WERI-Rb-1 (cell line): ENCODE measurements around the gene BAG3.

ENCODE experiments used
- DNase-seq: peaks from one replicate; pipeline ENCODE4 v3.0.0-alpha.2; 2020
- H3K27ac ChIP-seq: fragments of 250-450 bp; sonication (Bioruptor Pico); 2 replicates; pipeline ENCODE4 v1.5.1; 2020; ENCODE audit warnings: mild to moderate bottlenecking, moderate library complexity
- H3K27me3 ChIP-seq: fragments of 250-450 bp; sonication (Bioruptor Pico); 2 replicates; pipeline ENCODE4 v1.5.1; 2021; ENCODE audit warnings: mild to moderate bottlenecking, low read depth, moderate library complexity; ENCODE audit not compliant: insufficient read depth, severe bottlenecking
- H3K36me3 ChIP-seq: fragments of 250-450 bp; sonication (Bioruptor Pico); 2 replicates; pipeline ENCODE4 v1.5.1; 2020; ENCODE audit warnings: mild to moderate bottlenecking, moderate library complexity
- H3K4me3 ChIP-seq: 2 replicates; pipeline ENCODE4 v1.5.1; 2011; ENCODE audit warnings: low read depth, mild to moderate bottlenecking, control low read depth, low read length
- H3K9me3 ChIP-seq: fragments of 250-450 bp; sonication (Bioruptor Pico); 2 replicates; pipeline ENCODE4 v1.5.1; 2021; ENCODE audit warnings: mild to moderate bottlenecking, moderate library complexity; ENCODE audit not compliant: severe bottlenecking
- TF ChIP-seq, protein P1 (sequence below): IDR thresholded peaks from 2 replicates; pipeline ENCODE4 v1.5.1; 2011; ENCODE audit warnings: low read depth, mild to moderate bottlenecking, control low read depth, inconsistent platforms, low read length

Gene BAG3

DNA sequence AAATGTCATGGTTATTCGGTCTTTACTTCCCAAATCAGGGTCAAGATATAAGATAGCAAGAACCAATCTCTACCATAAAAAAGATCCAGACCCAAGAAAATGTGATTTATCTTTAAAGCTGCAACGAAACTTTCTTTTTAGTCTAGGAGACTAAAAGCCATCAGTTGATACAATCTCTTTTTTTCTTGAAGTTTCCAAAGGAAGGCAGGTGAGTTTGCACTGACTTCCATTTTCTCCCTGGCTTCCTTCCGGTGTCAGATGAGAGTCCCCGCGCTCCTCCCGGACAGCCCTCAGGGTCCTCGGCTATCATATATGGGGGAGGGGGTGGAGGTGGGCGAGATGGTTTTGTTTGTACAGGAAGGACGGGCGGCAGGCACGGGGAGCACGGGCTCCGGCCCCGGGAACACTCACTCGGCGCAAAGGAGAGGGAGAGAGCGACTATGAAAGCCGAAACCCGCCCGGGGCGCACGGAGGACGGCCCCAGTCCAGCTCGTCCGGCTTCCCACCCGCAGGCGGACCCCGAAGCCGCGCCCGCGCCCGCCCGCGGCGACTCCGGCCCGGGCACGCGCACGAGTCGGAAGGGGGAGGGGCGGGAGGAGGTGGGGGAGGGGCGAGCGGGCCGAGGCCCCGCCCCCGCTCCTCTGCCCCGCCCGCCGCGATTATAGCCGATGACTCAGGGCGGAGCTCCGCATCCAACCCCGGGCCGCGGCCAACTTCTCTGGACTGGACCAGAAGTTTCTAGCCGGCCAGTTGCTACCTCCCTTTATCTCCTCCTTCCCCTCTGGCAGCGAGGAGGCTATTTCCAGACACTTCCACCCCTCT lies at the start of gene BAG3:
Gene BAG3 (plus strand): TSS at position 689 of the 822 bp plus-strand sequence. CDS start 296 bp downstream, outside the sequence.
- H3K27me3 ChIP-seq = no peaks in the 10 kb centered on the region
- no peaks in the 10 kb centered on the region for H3K36me3 ChIP-seq
- no peaks in the 10 kb centered on the region for H3K9me3 ChIP-seq
- TF ChIP-seq, protein P1, sequence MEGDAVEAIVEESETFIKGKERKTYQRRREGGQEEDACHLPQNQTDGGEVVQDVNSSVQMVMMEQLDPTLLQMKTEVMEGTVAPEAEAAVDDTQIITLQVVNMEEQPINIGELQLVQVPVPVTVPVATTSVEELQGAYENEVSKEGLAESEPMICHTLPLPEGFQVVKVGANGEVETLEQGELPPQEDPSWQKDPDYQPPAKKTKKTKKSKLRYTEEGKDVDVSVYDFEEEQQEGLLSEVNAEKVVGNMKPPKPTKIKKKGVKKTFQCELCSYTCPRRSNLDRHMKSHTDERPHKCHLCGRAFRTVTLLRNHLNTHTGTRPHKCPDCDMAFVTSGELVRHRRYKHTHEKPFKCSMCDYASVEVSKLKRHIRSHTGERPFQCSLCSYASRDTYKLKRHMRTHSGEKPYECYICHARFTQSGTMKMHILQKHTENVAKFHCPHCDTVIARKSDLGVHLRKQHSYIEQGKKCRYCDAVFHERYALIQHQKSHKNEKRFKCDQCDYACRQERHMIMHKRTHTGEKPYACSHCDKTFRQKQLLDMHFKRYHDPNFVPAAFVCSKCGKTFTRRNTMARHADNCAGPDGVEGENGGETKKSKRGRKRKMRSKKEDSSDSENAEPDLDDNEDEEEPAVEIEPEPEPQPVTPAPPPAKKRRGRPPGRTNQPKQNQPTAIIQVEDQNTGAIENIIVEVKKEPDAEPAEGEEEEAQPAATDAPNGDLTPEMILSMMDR = no peak
- peak within 1 kb of the TSS; percentile 81 for H3K27ac ChIP-seq
- peak; percentile 67 for DNase-seq
- peak within 1 kb of the TSS; percentile 64 for H3K4me3 ChIP-seq

DNA sequence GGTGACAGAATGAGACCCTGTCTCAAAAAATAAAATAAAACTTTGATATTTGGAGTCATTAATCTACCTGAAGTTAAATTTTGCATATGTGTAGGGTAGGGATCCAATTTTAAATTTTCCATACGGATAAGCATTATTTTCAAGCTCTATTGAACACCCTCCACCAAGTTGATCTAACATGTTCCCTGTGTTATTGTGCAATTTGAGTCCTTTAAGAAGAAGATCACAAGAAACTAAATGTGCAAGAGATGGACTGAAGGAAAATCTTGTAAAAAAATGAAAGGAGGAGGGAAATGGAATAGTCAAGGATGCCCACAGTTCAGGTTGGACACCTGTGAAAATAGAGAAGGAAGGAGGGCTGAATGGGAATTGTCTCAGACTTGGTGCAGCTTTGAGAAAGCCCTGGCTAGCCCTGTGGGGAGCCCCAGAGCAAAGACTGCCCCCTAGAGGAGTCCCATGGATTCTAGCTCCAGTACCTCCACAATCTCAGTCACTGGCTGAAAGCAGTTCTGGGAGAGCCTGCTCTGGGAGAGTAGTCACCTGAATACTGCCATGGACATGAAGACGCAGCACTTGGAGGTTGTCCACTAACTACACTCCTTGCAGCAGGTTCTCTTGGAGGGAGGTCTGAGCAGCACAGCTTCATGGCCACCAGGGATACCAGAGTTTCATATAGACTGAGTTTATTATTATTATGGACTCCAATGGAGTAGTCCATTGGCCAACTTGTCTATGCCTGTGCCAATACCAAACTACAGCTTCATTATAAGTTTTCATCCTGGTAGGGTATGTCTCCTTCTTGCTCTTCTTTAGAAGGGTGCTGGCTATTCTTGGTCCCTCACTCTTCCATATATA lies 48.7 kb upstream of the BAG3 start:
- DNase-seq = peak; percentile 67
- TF ChIP-seq, protein P1 = peak; percentile 90

DNA sequence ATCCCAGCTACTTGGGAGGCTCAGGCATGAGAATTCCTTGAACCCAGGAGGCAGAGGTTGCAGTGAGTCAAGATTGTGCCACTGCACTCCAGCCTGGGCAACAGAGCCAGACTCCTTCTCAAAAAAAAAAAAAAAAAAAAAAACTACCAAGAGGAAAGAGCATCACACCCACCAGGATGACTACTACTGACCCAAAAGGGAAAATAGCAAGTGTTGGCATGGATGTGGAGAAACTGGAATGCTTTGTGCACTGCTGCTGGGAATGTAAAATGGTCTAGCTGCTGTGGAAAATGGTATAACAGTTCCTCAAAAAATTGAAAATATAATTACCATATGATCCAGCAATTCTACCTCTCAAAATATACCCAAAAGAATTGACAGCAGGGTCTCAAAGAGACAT lies 46.7 kb upstream of the BAG3 start:
- H3K27ac ChIP-seq = no peak overlapping the region
- H3K27me3 ChIP-seq = no peaks in the 10 kb centered on the region
- no peaks in the 10 kb centered on the region for H3K36me3 ChIP-seq
- no peak overlapping the region for H3K4me3 ChIP-seq
- no peaks in the 10 kb centered on the region for H3K9me3 ChIP-seq
- TF ChIP-seq, protein P1 = no peak
- DNase-seq = no peak

More for the DNA sequence above, 48.7 kb upstream of the BAG3 start:
- no peak overlapping the region for H3K27ac ChIP-seq
- H3K36me3 ChIP-seq = no peaks in the 10 kb centered on the region
- H3K27me3 ChIP-seq = no peaks in the 10 kb centered on the region
- H3K9me3 ChIP-seq = no peaks in the 10 kb centered on the region
- H3K4me3 ChIP-seq = no peak overlapping the region

DNA sequence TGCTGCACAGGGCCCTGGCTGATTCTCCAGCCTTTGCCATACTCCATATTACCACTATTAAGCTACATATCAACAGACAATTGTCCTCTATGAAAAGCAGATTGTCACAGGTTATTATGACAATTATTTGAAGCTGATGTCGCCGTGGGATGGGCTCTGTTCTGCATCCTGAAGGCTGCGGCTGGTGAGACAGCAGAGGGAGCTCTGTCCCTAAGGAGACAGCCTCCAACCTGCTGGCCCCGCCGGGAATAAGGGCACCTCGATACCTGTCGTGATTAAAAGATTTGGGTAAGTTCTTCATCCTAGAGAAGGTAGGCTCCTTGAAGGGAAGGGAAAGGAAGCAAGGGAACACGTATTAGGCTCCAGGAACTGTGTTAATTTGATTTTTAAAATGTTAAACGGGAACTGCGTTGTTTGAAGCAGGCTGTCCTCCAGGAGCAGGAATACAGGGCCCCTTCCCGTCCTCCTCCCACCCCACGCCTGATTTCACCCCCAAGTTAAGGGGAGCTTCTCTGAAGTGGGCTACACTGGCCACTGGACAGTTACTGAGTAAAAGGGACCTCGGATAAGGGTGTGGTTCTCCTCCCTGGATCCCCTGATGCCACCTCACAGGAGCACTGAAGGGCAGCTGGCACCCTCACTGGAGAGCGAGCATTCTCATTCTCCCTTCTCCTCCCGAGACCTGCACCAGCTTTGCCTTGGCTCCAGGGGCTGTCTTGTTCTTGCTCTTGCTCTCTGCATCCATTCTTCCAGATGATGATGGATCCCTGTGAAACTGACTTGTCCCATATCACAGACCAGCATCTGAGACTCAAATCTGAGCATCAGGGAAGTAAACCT lies 42.6 kb upstream of the BAG3 start:
- H3K27me3 ChIP-seq = no peaks in the 10 kb centered on the region
- H3K4me3 ChIP-seq = peak overlapping the region; percentile 21
- peaks cover 10% of the 10 kb centered on the region for H3K9me3 ChIP-seq
- TF ChIP-seq, protein P1 = peak; percentile 83
- no peak overlapping the region for H3K27ac ChIP-seq
- peak; percentile 74 for DNase-seq
- no peaks in the 10 kb centered on the region for H3K36me3 ChIP-seq

DNA sequence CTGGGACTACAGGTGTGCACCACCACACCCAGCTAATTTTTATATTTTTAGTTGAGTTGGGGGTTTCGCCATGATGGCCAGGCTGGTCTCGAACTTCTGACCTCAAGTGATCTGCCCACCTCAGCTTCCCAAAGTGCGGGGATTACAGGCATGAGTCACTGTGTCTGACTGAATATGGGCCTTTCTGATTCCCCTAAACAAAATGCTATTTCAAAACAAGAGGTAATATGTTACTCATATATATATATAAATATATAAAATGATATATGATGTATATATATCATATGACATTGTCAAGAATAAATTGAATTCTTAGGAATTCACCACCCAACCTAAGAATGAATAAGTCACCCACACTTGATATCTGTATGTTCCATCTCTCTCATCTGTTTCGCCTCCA lies 41.7 kb upstream of the BAG3 start:
- TF ChIP-seq, protein P1 = no peak
- Histone ChIP-seq H3K9me3 (peaks cover 10% of the 10 kb centered on the region), H3K4me3 (no peak overlapping the region), H3K27ac (no peak overlapping the region), H3K36me3 (no peaks in the 10 kb centered on the region), H3K27me3 (no peaks in the 10 kb centered on the region)
- DNase-seq = no peak
